ENCODE data around the gene SCN2B.

Gene SCN2B

GRCh38 chr11:118132385-118133151, 43.9 kb downstream of the SCN2B start:
- DNase-seq (ENCODE audit: low spot score) = no peak

- DNase-seq (ENCODE audit: low spot score) = no peak
These were observed 46.8 kb downstream of the SCN2B start for GRCh38 chr11:118129471-118130172.

- DNase-seq (ENCODE audit: low spot score) = no peak
These were observed 47.5 kb downstream of the SCN2B start for GRCh38 chr11:118128721-118129470.

GRCh38 chr11:118128310-118128709, 48.1 kb downstream of the SCN2B start:
- DNase-seq (ENCODE audit: low spot score) = no peak

GRCh38 chr11:118126082-118126838, 50.2 kb downstream of the SCN2B start:
- DNase-seq (ENCODE audit: low spot score) = no peak

GRCh38 chr11:118124929-118125535, 51.4 kb downstream of the SCN2B start:
- DNase-seq (ENCODE audit: low spot score) = no peak

- no peak for DNase-seq (ENCODE audit: low spot score)
These were observed 55.6 kb downstream of the SCN2B start for GRCh38 chr11:118120793-118121192.

- DNase-seq (ENCODE audit: low spot score) = no peak
These were observed 58.4 kb downstream of the SCN2B start for GRCh38 chr11:118117790-118118601.

GRCh38 chr11:118115048-118115447, 61.4 kb downstream of the SCN2B start:
- DNase-seq (ENCODE audit: low spot score) = no peak

- DNase-seq (ENCODE audit: low spot score) = no peak
These were observed 62.2 kb downstream of the SCN2B start for GRCh38 chr11:118114266-118114665.

GRCh38 chr11:118112711-118113430, 63.6 kb downstream of the SCN2B start:
- DNase-seq (ENCODE audit: low spot score) = no peak

Data from HuH-7.5 (cell line).